ENCODE measurements around the gene HNRNPD. TPM values are rescaled to one million over a fixed set of nuclear protein-coding genes. Genes with fewer than 3 reads are reported as not detected.
A peak's percentile ranks its signal among the peaks of the same experiment; 100 is the strongest.

Gene HNRNPD
- total RNA-seq, 1 experiment from 2014 or later = 580 TPM

DNA sequence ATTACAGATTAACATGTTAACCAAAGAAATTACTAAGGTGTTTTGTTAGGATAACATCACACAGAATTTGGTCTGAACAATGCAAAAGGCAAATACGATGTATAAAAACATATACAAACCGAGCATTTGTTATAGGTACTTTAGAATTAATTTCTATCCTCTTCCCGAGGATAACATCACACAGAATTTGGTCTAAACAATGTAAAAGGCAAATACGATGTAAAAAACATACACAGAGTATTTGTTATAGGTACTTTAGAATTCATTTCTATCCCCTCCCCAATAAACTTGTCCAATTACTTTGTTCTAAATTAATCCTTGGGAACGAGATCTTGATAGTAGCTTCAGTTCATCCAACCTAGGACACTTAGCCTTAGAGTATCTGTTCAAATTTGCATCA is 48.8 kb upstream of the HNRNPD start:
- no peak for ATAC-seq

More for the DNA sequence above, 48.8 kb upstream of the HNRNPD start:
- POLR2A ChIA-PET = interaction anchor here (0.6 to 1.4 kb wide), 4 partner anchors 8 to 312 kb away, joined by 3 to 4 read pairs (median 4); partner anchors contain the start of gene HNRNPD
- peaks cover 22% of the 10 kb centered on the region for H3K4me1 Mint-ChIP-seq
- no peaks in the 10 kb centered on the region for H3K9me3 Mint-ChIP-seq
- no peak for DNase-seq (ENCODE audit: low spot score)
- H3K27ac Mint-ChIP-seq = peak overlapping the region; percentile 43; the same call in 1 of the 2 replicates
- peaks cover 43% of the 10 kb centered on the region for H3K36me3 Mint-ChIP-seq
- no peak overlapping the region for H3K4me3 Mint-ChIP-seq
- CTCF ChIA-PET = interaction anchor here (0.6 kb wide), 1 partner anchor 1109 kb away, joined by 3 read pairs; no protein-coding TSS in a partner anchor
- TF ChIP-seq, protein P1, sequence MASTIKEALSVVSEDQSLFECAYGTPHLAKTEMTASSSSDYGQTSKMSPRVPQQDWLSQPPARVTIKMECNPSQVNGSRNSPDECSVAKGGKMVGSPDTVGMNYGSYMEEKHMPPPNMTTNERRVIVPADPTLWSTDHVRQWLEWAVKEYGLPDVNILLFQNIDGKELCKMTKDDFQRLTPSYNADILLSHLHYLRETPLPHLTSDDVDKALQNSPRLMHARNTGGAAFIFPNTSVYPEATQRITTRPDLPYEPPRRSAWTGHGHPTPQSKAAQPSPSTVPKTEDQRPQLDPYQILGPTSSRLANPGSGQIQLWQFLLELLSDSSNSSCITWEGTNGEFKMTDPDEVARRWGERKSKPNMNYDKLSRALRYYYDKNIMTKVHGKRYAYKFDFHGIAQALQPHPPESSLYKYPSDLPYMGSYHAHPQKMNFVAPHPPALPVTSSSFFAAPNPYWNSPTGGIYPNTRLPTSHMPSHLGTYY (CRISPR knock-in tag; IDR thresholded peaks at IDR 0.05) = peak; percentile 57; the same call in 1 of the 2 replicates
- TF ChIP-seq, protein P2, sequence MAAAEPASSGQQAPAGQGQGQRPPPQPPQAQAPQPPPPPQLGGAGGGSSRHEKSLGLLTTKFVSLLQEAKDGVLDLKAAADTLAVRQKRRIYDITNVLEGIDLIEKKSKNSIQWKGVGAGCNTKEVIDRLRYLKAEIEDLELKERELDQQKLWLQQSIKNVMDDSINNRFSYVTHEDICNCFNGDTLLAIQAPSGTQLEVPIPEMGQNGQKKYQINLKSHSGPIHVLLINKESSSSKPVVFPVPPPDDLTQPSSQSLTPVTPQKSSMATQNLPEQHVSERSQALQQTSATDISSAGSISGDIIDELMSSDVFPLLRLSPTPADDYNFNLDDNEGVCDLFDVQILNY (CRISPR knock-in tag; IDR thresholded peaks at IDR 0.05) = no peak
- TF ChIP-seq TEAD4 (CRISPR knock-in tag; IDR thresholded peaks at IDR 0.05) (no peak), PRRX2 (CRISPR knock-in tag; IDR thresholded peaks at IDR 0.05) (peak; percentile 19; the same call in 1 of the 2 replicates), ZNF416 (CRISPR knock-in tag; IDR thresholded peaks at IDR 0.05) (no peak; the same call in 1 of the 2 replicates), SMAD4 (CRISPR knock-in tag; IDR thresholded peaks at IDR 0.05) (no peak), ZBTB21 (CRISPR knock-in tag; IDR thresholded peaks at IDR 0.05; ENCODE audit: borderline replicate concordance) (no peak), NFATC4 (CRISPR knock-in tag; IDR thresholded peaks at IDR 0.05) (0 out of 2 replicates have a peak, but pooled peaks have one; percentile 32), ZNF263 (CRISPR knock-in tag; IDR thresholded peaks at IDR 0.05; ENCODE audit: low read depth) (no peak), ETV6 (CRISPR knock-in tag; IDR thresholded peaks at IDR 0.05) (no peak), ZNF423 (CRISPR knock-in tag; IDR thresholded peaks at IDR 0.05) (no peak), ZNF138 (CRISPR knock-in tag; conservative IDR thresholded peaks at IDR 0.05) (no peak), ZNF671 (CRISPR knock-in tag; IDR thresholded peaks at IDR 0.05) (peak; percentile 75; the same call in 1 of the 2 replicates), FOXJ3 (CRISPR knock-in tag; IDR thresholded peaks at IDR 0.05; ENCODE audit: borderline replicate concordance) (no peak), MXD4 (CRISPR knock-in tag; IDR thresholded peaks at IDR 0.05; ENCODE audit: borderline replicate concordance) (no peak), TP53 (CRISPR knock-in tag; IDR thresholded peaks at IDR 0.05) (no peak), OVOL2 (CRISPR knock-in tag; IDR thresholded peaks at IDR 0.05; ENCODE audit: borderline replicate concordance) (no peak), ZNF219 (CRISPR knock-in tag; IDR thresholded peaks at IDR 0.05; ENCODE audit: borderline replicate concordance) (no peak)
- TF ChIP-seq, protein P3, sequence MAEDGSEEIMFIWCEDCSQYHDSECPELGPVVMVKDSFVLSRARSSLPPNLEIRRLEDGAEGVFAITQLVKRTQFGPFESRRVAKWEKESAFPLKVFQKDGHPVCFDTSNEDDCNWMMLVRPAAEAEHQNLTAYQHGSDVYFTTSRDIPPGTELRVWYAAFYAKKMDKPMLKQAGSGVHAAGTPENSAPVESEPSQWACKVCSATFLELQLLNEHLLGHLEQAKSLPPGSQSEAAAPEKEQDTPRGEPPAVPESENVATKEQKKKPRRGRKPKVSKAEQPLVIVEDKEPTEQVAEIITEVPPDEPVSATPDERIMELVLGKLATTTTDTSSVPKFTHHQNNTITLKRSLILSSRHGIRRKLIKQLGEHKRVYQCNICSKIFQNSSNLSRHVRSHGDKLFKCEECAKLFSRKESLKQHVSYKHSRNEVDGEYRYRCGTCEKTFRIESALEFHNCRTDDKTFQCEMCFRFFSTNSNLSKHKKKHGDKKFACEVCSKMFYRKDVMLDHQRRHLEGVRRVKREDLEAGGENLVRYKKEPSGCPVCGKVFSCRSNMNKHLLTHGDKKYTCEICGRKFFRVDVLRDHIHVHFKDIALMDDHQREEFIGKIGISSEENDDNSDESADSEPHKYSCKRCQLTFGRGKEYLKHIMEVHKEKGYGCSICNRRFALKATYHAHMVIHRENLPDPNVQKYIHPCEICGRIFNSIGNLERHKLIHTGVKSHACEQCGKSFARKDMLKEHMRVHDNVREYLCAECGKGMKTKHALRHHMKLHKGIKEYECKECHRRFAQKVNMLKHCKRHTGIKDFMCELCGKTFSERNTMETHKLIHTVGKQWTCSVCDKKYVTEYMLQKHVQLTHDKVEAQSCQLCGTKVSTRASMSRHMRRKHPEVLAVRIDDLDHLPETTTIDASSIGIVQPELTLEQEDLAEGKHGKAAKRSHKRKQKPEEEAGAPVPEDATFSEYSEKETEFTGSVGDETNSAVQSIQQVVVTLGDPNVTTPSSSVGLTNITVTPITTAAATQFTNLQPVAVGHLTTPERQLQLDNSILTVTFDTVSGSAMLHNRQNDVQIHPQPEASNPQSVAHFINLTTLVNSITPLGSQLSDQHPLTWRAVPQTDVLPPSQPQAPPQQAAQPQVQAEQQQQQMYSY (CRISPR knock-in tag; IDR thresholded peaks at IDR 0.05) = no peak
- TF ChIP-seq, protein P4, sequence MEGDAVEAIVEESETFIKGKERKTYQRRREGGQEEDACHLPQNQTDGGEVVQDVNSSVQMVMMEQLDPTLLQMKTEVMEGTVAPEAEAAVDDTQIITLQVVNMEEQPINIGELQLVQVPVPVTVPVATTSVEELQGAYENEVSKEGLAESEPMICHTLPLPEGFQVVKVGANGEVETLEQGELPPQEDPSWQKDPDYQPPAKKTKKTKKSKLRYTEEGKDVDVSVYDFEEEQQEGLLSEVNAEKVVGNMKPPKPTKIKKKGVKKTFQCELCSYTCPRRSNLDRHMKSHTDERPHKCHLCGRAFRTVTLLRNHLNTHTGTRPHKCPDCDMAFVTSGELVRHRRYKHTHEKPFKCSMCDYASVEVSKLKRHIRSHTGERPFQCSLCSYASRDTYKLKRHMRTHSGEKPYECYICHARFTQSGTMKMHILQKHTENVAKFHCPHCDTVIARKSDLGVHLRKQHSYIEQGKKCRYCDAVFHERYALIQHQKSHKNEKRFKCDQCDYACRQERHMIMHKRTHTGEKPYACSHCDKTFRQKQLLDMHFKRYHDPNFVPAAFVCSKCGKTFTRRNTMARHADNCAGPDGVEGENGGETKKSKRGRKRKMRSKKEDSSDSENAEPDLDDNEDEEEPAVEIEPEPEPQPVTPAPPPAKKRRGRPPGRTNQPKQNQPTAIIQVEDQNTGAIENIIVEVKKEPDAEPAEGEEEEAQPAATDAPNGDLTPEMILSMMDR (IDR thresholded peaks at IDR 0.05) = no peak
- TF ChIP-seq, protein P5, sequence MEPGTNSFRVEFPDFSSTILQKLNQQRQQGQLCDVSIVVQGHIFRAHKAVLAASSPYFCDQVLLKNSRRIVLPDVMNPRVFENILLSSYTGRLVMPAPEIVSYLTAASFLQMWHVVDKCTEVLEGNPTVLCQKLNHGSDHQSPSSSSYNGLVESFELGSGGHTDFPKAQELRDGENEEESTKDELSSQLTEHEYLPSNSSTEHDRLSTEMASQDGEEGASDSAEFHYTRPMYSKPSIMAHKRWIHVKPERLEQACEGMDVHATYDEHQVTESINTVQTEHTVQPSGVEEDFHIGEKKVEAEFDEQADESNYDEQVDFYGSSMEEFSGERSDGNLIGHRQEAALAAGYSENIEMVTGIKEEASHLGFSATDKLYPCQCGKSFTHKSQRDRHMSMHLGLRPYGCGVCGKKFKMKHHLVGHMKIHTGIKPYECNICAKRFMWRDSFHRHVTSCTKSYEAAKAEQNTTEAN (CRISPR knock-in tag; IDR thresholded peaks at IDR 0.05) = no peak
- TF ChIP-seq, protein P6, sequence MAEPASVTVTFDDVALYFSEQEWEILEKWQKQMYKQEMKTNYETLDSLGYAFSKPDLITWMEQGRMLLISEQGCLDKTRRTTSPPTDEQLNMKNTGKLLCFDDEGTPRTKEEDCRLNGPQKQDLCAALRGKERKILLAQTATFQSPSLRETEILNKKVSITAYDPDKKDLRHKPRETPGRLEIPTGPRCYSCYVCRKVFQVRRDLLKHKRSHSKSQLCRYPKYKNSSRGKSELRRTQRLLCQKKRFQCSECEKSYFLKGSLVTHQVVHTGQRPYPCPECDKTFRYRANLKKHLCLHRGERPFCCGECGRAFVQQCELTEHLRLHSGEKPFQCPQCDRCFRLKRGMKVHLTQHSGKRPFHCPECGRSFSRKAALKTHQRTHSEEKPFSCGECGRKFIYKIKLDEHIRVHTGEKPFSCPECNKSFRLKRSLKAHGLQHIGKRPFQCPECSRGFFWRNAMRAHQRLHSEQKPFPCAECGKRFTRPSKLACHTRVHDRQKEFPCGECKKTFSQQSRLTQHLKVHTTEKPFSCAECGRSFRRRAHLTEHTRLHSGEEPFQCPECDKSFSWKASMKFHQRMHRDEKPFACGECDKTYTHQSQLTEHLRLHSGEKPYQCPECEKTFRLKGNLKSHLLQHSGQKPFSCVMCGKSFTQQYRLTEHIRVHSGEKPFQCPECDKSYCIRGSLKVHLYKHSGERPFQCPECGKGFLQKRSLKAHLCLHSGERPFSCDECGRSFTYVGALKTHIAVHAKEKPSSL (CRISPR knock-in tag; conservative IDR thresholded peaks at IDR 0.05) = peak; percentile 66; the same call in 1 of the 2 replicates
- TF ChIP-seq, protein P7, sequence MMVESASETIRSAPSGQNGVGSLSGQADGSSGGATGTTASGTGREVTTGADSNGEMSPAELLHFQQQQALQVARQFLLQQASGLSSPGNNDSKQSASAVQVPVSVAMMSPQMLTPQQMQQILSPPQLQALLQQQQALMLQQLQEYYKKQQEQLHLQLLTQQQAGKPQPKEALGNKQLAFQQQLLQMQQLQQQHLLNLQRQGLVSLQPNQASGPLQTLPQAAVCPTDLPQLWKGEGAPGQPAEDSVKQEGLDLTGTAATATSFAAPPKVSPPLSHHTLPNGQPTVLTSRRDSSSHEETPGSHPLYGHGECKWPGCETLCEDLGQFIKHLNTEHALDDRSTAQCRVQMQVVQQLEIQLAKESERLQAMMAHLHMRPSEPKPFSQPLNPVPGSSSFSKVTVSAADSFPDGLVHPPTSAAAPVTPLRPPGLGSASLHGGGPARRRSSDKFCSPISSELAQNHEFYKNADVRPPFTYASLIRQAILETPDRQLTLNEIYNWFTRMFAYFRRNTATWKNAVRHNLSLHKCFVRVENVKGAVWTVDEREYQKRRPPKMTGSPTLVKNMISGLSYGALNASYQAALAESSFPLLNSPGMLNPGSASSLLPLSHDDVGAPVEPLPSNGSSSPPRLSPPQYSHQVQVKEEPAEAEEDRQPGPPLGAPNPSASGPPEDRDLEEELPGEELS (CRISPR knock-in tag; IDR thresholded peaks at IDR 0.05) = no peak
- TF ChIP-seq, protein P8, sequence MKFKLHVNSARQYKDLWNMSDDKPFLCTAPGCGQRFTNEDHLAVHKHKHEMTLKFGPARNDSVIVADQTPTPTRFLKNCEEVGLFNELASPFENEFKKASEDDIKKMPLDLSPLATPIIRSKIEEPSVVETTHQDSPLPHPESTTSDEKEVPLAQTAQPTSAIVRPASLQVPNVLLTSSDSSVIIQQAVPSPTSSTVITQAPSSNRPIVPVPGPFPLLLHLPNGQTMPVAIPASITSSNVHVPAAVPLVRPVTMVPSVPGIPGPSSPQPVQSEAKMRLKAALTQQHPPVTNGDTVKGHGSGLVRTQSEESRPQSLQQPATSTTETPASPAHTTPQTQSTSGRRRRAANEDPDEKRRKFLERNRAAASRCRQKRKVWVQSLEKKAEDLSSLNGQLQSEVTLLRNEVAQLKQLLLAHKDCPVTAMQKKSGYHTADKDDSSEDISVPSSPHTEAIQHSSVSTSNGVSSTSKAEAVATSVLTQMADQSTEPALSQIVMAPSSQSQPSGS (CRISPR knock-in tag; IDR thresholded peaks at IDR 0.05; ENCODE audit: borderline replicate concordance, low read depth) = no peak
- no peaks in the 10 kb centered on the region for H3K27me3 Mint-ChIP-seq (ENCODE audit: low read depth)

All from WTC11 (cell line).